ENCODE measurements around the gene KCNIP4.

DNA sequence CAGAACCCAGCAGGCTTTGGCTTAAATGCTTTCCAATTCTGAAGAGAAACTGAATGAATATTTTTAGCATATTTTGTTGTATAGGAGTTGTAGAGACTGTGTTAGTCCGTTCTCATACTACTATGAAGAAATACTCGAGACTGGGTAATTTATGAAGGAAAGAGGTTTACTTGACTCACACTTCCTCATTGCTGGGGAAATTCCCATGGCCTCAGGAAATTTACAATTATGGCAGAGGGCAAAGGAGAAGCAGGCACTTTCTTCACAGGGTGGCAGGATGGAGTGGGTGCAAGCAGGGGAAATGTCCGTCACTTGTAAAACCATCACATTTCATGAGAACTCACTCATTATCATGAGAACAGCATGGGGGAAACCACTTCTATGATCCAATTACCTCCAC lies 956.6 kb downstream of the KCNIP4 start:
- TF ChIP-seq, protein P1, sequence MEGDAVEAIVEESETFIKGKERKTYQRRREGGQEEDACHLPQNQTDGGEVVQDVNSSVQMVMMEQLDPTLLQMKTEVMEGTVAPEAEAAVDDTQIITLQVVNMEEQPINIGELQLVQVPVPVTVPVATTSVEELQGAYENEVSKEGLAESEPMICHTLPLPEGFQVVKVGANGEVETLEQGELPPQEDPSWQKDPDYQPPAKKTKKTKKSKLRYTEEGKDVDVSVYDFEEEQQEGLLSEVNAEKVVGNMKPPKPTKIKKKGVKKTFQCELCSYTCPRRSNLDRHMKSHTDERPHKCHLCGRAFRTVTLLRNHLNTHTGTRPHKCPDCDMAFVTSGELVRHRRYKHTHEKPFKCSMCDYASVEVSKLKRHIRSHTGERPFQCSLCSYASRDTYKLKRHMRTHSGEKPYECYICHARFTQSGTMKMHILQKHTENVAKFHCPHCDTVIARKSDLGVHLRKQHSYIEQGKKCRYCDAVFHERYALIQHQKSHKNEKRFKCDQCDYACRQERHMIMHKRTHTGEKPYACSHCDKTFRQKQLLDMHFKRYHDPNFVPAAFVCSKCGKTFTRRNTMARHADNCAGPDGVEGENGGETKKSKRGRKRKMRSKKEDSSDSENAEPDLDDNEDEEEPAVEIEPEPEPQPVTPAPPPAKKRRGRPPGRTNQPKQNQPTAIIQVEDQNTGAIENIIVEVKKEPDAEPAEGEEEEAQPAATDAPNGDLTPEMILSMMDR (IDR thresholded peaks at IDR 0.05), result no peak
- no peak for TF ChIP-seq POLR2A (IDR thresholded peaks at IDR 0.05)

Measured in heart left ventricle (tissue), 13 donors.